NB4 (cell line): ENCODE data around the gene FRG2B.
"Not testable (repeated sequence)": the region's sequence is repeated elsewhere in the genome, so short reads cannot be mapped to it uniquely, and the experiment has no call there.

Experiments used
- POLR2A ChIP-seq: IDR thresholded peaks from 2 replicates; pipeline ENCODE4 v1.6.1; 2011; ENCODE audit warnings: mild to moderate bottlenecking; ENCODE audit not compliant: insufficient read length; ENCODE audit errors: extremely low read depth
- TF ChIP-seq, protein P1 (sequence below): IDR thresholded peaks from one replicate; pipeline ENCODE4 v1.5.1; 2012; ENCODE audit warnings: low read depth, low read length
- TF ChIP-seq, protein P2 (sequence below): IDR thresholded peaks from 2 replicates; pipeline ENCODE4 v1.6.1; 2011; ENCODE audit warnings: low read depth, low read length

DNA sequence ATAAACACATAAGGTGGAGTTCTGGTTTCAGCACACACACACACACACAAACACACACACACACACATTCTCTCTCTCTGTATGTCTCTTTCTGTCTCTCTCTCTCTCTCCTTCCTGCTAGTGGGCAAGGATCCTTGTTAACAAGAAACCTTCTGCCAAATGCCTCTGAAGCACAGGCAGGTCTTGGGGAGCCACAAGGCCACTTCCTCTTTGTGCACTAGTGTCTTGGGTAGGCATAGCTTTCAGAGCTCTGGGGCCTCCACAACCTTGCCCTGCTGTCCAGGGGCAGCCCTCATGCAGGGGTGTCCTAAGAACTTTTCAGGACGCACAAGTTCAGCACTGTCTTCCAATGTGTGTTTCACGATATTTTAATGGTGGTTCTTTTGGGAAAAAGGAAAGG is 34.5 kb upstream of the FRG2B start:
- TF ChIP-seq, protein P1, sequence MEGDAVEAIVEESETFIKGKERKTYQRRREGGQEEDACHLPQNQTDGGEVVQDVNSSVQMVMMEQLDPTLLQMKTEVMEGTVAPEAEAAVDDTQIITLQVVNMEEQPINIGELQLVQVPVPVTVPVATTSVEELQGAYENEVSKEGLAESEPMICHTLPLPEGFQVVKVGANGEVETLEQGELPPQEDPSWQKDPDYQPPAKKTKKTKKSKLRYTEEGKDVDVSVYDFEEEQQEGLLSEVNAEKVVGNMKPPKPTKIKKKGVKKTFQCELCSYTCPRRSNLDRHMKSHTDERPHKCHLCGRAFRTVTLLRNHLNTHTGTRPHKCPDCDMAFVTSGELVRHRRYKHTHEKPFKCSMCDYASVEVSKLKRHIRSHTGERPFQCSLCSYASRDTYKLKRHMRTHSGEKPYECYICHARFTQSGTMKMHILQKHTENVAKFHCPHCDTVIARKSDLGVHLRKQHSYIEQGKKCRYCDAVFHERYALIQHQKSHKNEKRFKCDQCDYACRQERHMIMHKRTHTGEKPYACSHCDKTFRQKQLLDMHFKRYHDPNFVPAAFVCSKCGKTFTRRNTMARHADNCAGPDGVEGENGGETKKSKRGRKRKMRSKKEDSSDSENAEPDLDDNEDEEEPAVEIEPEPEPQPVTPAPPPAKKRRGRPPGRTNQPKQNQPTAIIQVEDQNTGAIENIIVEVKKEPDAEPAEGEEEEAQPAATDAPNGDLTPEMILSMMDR, result not testable (repeated sequence)
- TF ChIP-seq POLR2A, result not testable (repeated sequence)
- TF ChIP-seq, protein P2, sequence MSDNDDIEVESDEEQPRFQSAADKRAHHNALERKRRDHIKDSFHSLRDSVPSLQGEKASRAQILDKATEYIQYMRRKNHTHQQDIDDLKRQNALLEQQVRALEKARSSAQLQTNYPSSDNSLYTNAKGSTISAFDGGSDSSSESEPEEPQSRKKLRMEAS, result not testable (repeated sequence)
